ENCODE measurements around the gene LRP5.

The LRP5 gene

GRCh38 chr11:68347345-68347744 is 35.0 kb downstream of the LRP5 start:
- no peak for DNase-seq (ENCODE audit: low spot score)

DNA sequence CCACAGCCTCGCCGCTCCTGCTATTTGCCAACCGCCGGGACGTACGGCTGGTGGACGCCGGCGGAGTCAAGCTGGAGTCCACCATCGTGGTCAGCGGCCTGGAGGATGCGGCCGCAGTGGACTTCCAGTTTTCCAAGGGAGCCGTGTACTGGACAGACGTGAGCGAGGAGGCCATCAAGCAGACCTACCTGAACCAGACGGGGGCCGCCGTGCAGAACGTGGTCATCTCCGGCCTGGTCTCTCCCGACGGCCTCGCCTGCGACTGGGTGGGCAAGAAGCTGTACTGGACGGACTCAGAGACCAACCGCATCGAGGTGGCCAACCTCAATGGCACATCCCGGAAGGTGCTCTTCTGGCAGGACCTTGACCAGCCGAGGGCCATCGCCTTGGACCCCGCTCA is 35.5 kb downstream of the LRP5 start:
- no peak for DNase-seq (ENCODE audit: low spot score)

DNA sequence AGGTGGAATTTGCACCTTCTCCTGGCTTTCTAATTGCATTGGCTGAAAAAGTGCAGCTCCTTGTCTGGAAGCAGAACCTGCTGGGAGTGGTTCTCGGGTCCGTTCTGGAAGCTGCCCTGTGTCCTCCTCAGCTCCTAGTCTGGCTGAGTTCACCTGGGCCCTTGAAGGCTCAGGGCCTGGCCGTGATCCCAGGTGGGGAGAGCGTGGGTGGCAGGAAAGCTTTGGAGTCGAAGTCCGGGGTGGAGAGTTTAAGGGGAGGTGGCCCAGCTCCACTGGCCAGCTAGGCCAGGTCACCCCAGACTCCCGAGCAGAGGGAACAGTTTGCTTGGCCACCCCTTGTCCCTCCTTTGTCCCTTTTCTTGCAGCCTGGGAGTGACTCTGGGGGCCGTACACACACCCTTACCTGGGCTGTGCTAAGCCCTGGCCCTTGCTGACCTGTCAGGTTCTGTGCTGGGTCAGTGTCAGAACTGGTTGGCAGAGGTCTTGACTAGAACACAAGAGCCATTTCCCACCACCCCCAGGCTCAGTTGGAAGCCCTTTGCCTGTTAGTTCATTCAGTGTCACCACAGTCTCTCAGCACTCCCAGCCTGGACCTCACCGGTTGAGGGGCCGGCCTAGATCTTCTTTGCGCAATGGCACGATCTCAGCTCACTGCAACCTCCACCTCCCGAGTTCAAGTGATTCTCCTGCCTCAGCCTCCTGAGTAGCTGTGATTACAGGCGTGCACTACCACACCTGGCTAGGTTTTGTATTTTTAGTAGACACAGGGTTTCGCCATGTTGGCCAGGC is 37.3 kb downstream of the LRP5 start:
- DNase-seq (ENCODE audit: low spot score) = no peak

- DNase-seq (ENCODE audit: low spot score) = no peak
These were observed 38.5 kb downstream of the LRP5 start for GRCh38 chr11:68350759-68351449.

DNA sequence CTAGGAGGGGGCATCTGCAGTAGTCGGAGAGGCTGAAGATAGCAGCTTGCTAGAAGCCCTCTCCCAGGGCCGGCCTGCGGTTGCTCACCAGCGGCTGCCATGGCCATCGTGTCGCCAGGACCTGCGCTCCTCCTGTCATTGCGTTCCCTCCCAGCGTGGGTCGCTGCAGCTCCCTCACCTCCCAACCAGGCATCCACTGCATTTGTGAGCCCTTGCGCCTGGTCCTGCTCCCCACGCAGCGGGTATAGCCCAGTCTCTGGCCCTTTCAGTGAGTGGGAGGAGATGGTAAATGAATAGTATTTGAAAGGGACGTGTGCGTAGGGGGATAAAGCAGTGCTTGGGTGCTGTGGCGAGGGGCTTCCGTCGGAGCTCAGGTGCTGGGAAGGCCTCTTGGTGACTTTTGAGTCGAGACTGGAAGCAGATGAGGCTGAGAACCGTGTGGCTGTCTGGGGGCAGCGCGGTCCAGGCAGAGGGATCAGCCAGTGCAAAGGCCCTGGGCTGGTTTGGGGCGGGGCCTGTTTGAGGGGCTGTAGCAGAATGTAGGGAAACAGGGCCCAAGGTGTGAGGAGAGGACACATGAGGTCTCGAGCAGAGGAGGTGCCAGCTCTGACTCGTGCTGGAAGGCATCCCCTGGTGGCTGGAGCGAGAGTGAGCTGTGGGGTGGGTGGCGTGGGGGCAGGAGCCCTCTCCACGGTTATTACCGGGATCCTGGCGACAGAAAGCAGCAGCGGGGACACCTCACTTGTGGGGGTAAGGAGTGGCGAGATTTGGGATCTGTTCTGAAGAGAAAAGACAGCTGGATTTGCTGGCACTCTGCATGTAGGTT is 39.3 kb downstream of the LRP5 start:
- DNase-seq (ENCODE audit: low spot score) = no peak

GRCh38 chr11:68352591-68352990 is 40.2 kb downstream of the LRP5 start:
- no peak for DNase-seq (ENCODE audit: low spot score)

GRCh38 chr11:68353118-68353517 is 40.7 kb downstream of the LRP5 start:
- no peak for DNase-seq (ENCODE audit: low spot score)

GRCh38 chr11:68353669-68354068 is 41.3 kb downstream of the LRP5 start:
- DNase-seq (ENCODE audit: low spot score) = no peak

DNA sequence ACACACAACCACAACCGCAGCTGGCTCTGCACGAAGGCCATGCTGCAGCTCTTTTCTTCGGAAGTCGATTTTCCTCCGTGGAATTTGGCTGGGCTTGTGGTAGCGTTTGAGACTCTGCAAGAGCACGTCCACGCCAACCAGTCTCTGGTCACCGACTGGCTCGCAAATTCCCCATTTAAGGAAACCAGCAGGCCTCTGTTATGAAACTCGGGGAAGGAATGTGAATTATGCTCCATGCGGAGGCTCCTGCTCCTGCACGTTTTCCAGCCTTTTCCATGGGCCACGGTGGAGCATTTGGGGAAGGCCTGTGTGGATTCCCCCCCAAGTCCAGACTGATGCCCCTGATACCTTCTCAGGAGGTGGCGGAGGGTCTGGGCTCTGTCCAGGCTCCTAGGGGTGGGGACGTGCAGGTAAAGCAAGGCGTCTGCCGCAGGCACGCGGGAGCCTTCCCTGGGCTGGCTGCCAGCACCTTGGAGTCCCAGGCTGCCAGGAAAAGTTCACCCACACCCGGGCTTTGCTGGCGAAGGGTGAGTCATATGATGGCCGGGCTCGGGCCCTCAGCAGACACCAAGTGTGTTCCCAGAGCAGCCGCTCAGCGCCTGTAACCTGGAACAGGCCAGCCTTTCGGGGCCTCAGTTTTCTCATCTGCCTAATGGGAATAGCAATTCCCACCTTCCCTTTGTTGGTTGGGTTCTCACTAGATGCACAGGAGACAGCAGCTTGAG is 41.9 kb downstream of the LRP5 start:
- DNase-seq (ENCODE audit: low spot score) = no peak

DNA sequence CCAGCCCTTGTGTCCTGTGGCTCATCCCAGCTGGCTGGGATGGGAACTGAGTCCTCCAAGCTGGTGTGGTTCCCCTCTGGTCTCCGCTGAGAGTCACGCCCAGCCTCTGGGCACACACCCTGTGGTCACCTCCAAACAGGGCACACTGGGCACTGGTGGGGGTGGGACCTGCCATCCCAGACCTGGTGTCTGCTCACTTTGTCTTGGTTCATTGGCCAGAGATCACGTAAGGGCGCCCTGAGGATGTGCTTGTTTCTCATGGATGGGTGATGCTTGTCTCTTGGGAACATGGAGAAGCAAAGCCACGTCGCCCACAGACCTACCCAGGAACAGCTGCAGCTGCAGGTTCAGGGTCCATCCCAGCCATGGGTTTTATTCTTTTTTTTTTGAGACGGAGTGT is 43.1 kb downstream of the LRP5 start:
- DNase-seq (ENCODE audit: low spot score) = no peak

DNA sequence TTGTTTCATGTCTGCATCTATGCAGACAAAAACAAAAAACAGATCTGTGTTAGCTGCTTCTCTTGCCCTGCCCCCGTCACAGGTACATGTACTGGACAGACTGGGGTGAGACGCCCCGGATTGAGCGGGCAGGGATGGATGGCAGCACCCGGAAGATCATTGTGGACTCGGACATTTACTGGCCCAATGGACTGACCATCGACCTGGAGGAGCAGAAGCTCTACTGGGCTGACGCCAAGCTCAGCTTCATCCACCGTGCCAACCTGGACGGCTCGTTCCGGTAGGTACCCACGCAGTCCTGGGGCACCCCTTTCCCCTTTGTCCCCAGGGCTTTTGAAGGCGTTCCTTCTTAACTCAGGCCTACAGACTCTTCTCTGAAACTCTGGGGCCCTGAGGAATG is 45.2 kb downstream of the LRP5 start:
- no peak for DNase-seq (ENCODE audit: low spot score)

- no peak for DNase-seq (ENCODE audit: low spot score)
These were observed 46.0 kb downstream of the LRP5 start for GRCh38 chr11:68358416-68358815.

DNA sequence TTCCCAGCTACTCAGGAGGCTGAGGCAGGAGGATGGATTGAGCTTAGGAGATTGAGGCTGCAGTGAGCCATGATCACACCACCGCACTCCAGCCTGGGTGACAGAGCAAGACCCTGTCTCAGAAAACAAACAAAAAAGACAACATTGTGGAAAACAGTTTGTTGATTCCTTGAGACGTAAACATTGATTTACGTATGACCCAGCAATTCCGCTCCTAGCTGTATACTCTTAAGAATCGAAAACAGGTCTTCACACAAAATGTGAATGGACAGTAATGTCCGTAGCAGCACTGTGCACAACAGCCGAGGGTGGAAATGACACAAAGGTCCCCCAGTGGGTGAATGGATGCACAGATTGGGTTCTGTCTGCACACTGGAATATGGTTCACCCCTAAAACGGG is 49.3 kb downstream of the LRP5 start:
- DNase-seq (ENCODE audit: low spot score) = no peak

GRCh38 chr11:68362801-68363379 is 50.5 kb downstream of the LRP5 start:
- no peak for DNase-seq (ENCODE audit: low spot score)

GRCh38 chr11:68363776-68364175 is 51.4 kb downstream of the LRP5 start:
- no peak for DNase-seq (ENCODE audit: low spot score)

DNA sequence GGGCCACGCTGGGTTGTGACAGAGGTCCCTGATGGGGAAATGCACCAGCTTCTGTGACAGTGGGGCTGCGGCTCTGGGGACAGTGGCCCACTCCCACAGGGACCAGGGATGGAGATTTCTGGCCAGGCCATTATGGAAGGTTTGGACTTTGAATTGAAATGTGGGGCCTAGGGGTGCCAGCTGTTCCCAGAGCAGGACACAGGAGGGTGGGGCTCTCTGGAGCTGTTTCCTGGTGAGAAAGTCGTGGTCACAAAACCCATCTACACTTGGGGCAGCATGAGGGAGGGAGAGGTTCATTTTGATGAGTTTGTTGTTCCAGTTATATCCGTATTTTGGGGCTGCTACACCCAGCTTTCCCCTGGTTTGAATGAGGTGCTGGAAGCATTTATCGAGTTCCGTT is 52.2 kb downstream of the LRP5 start:
- DNase-seq (ENCODE audit: low spot score) = no peak

DNA sequence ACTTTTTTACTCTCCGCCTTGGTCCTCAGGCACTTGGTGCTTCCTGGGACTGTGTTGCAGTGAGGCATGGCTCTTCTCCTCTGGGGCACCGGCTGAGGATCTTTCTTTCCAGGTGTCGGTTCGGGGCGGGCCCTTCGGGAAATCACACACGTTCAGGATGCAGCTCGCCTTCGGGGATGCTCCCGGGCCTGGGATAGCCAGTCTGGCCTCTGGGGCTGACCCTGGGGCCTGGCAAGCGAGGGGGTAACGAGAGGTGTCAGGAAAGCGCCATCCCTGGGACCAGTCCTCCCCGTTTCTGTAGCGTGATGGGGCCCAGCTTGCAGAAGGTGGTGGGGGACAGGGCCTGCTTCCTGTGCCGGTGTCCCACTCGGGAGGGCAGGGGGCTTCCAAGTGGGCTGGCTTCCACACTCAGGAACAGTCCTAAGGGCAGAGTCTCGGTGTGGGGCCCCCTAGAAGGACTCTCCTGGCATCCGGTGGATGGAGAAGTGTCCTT is 53.6 kb downstream of the LRP5 start:
- DNase-seq (ENCODE audit: low spot score) = no peak

- no peak for DNase-seq (ENCODE audit: low spot score)
These were observed 54.9 kb downstream of the LRP5 start for GRCh38 chr11:68367252-68367651.

DNA sequence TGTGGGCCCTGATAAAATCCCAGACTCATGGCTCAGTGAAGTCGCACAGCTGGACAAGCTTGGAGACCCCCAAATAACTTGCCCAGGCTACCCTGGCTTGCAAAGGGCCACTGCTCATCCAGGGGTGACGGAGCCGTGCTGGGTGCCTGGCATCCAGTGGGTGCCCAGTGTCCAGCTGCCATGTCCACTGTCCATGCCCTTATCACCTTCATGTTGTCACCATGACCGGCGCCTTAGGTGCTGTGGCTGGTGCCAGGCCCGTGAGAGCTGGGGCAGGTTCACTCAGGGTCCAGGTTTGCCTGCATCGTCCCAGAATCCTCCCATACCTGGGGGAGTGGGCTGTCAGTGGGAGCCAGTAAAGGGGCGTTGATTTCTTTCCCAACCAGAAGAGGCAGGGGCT is 57.4 kb downstream of the LRP5 start:
- DNase-seq (ENCODE audit: low spot score) = no peak

DNA sequence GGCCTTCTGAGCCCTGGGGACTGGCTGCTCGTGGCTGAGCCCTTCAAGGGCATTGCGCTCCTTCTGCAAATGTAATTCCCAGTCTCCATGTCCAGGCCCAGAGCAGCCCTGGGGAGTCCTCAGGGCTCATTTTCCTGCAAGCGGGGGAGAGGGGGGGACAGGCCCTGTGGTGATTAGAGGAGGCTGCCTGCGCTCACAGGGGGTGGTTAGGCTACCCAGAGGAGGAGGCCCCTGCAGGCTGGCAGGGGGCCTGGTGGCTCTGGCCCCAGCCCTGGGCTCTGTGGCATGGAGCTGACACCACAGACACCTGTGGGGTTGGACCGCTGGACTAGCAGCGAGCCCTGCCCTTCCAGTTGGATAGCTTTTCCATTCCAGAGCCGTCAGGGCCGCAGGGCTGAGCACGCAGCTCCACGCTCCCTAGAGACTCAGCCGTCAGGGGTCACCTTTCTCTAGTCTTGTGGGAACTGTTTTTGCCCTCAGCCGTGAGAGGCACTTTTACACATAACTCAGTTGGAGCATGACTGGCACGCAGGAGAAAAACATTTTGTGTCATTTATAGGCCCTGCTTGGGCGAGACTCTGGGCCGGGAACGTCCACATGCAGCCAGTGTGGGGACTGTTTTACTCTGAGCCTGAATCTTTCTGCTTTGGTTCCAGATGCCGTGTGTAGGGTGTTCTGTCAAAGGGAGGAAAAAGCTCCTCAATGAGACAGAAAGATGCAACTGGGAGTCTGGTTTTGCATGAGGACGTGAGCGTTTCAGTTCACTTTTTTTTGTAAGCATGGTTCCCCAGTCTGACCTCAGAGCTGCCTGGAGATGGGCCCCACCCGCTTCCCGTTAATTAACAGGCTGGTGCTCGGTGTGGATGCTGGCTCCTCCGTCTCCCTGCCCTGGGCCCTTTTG is 58.1 kb downstream of the LRP5 start:
- DNase-seq (ENCODE audit: low spot score) = peak; percentile 3

Measured in CD4-positive, alpha-beta T cell treated with Interleukin-15 for 4 hours (primary cell).